HG03565 (cell line): ENCODE data around the gene FITM2.

Experiments
- ATAC-seq: cut with Tn5 transposase; IDR thresholded peaks from one replicate; pipeline ENCODE4 v1.9.1; 2021; ENCODE audit warnings: mild to moderate bottlenecking, moderate library complexity; ENCODE audit not compliant: unreplicated experiment

The FITM2 gene

DNA sequence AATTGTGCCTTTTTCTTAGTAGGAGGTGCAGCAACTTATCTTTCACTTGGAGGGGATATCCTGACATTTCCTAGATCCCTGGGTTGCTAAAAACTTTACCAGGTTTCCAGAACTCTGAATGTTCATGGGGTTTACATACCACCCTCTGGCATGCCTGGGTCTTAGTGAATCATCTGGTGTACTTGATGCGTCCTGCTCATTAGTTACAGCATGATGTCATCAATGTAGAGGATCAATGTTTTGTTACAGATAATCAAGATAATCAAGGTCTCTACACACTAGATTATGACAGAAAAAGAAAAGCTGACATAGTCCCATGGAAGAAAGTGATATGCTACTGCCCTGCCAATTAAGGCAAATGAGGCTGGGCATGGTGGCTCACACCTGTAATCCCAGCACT, 27.0 kb downstream of the FITM2 start:
- ATAC-seq: no peak

DNA sequence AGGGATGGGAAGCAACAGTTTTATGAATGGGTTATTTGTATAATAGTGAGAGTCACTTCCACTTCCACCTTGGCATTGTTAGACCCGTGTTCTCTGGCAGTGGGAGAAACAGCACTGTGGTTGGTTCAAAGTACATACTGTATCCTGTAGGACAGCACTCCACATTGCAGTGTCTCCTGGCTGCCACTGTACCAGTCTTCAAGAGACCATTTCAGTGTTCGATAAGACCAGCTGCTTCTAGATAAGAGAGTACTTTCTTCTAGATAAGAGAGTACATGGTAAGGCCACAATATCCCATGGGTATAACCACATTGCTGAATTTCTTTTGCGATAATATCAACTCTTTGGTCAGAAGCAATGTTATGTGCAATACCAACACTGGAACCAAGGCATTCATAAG, 28.8 kb downstream of the FITM2 start:
- no peak for ATAC-seq

- no peak for ATAC-seq
Measured at GRCh38 chr20:44280387-44280786, 30.6 kb downstream of the FITM2 start.

DNA sequence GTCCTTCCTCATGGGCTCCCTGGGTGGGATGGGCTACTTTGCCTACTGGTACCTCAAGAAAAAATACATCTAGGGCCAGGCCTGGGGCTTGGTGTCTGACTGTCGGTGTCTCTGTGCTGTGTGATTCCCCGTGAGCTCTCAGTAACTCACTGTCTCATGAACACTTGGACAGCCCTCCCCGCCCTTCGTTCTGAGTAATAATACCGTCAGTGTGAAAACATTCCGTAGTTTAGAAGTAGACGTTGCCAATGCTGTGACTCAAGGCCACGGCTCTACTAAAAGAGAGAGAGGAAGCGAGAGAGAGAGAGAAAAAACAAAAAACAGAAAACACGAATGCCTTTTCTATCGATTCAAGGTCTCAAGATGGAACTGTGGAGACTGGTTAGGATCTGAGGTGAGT, 31.8 kb downstream of the FITM2 start:
- ATAC-seq: no peak

- ATAC-seq: no peak
Measured at GRCh38 chr20:44274303-44275017, 36.5 kb downstream of the FITM2 start.

DNA sequence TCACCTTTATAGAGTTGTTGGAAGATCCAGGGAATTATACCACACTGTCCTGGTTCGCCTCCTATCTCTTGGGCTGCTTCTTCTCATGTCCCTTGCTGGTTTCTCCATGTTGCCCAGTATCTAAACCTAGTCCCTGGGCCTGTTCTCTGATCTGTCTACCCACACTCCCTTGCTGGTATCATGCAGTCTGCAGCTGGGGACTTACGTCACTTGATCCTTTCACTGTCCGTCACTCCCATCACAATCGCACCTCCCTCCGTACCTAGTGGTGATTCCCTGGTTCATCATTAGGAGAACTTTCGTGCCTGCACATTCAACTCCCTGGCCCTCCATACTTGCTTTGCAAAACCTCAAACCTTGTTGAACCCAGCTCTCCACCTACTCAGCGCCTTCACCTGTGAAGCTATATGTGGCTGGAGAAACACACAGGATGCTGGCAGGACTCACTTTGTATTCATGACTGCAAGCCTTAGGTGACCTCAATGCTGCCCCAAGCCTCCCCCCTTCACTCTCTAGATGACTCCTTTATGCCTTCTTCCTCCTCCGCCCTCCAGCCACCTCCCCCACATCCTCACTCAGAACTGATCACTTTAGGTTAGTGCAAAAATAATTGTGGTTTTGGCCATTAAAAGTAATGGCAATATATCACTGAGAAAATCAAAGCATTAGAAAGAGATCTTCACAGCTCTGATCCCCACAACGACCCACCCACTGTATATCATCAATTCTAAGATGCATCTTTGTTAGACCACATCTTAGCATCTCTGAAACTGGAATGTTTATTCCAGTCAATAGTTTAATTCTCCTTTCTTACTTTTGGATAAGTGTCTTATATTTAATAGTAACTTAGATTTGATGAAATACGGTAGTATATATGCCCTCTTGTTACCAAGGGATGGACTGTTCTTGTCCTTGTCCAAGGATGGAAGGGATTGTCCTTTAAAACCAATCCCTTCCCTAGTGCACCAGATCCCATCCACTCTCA, 37.5 kb downstream of the FITM2 start:
- no peak for ATAC-seq

- no peak for ATAC-seq
Measured at GRCh38 chr20:44271915-44272663, 38.9 kb downstream of the FITM2 start.

DNA sequence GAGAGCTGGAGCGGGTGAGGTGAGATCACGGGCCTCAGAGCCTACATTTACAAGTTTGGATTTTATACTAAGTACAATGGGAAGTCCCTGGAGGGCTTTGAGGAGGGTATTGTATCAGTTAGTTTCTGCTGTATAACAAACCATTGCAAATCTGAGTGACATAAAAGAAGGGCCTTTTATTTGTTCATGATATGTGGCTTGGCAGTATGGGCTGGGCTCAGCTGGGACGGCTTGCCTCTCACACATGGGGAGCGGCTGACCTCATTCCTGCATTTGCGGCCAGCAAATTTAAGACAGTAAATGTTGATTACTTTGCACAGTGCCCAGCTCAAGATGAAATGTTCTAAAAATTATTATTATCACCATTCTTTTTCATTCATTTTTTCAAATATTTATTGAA, 42.2 kb downstream of the FITM2 start:
- no peak for ATAC-seq

DNA sequence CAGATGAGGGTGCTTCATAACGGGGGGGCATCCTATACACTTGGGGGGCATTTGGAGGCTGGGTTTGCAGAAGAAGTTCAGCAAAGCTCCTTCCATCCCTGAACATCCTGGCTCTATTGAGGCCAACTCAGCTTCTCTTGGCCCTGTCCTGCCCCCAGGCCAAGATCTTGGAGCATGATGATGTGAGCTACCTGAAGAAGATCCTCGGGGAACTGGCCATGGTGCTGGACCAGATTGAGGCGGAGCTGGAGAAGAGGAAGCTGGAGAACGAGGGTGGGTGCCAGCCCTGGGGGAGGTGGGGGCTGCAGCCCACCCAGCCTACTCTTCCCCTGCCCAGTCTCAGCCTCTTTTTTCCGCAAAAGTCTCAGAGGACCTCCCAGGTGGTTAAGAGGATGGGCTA, 46.7 kb downstream of the FITM2 start:
- ATAC-seq: no peak

- no peak for ATAC-seq
Measured at GRCh38 chr20:44258226-44258890, 52.6 kb downstream of the FITM2 start.

- no peak for ATAC-seq
Measured at GRCh38 chr20:44256961-44257360, 54.0 kb downstream of the FITM2 start.

GRCh38 chr20:44255942-44256341, 55.1 kb downstream of the FITM2 start:
- ATAC-seq: no peak

- no peak for ATAC-seq
Measured at GRCh38 chr20:44254073-44254472, 56.9 kb downstream of the FITM2 start.

- no peak for ATAC-seq
Measured at GRCh38 chr20:44253528-44253927, 57.5 kb downstream of the FITM2 start.
